ENCODE results near the gene NECAP2.
"Not testable (repeated sequence)": the region's sequence is repeated elsewhere in the genome, so short reads cannot be mapped to it uniquely, and the experiment has no call there.

Gene NECAP2

DNA sequence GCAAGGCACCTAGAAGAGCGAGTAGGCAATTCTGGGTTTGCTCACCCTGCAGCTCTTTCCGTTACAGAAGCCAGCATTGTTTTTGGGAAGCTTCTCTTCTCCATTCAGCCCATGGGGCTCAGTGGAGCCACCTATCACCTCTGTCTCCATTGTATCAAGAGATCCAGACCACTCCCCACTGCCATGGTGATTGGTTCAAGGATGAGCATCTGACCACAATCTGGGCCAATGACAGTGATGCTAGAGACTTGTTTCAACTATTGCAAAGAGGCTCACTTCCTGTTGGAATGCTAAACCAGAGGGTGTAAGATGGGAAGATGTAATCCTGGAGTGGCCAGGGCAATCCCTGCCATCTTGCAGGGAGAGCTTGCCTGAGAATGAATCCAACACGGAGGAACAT, 9.9 kb upstream of the NECAP2 start:
- DNase-seq (ENCODE audit: low read depth) = no peak

- DNase-seq (ENCODE audit: low read depth) = no peak
Observed at GRCh38 chr1:16433030-16433429, 7.5 kb upstream of the NECAP2 start.

- DNase-seq (ENCODE audit: low read depth) = no peak
Observed at GRCh38 chr1:16434007-16434406, 6.5 kb upstream of the NECAP2 start.

- no peak for DNase-seq (ENCODE audit: low read depth)
Observed at GRCh38 chr1:16434501-16434900, 6.0 kb upstream of the NECAP2 start.

DNA sequence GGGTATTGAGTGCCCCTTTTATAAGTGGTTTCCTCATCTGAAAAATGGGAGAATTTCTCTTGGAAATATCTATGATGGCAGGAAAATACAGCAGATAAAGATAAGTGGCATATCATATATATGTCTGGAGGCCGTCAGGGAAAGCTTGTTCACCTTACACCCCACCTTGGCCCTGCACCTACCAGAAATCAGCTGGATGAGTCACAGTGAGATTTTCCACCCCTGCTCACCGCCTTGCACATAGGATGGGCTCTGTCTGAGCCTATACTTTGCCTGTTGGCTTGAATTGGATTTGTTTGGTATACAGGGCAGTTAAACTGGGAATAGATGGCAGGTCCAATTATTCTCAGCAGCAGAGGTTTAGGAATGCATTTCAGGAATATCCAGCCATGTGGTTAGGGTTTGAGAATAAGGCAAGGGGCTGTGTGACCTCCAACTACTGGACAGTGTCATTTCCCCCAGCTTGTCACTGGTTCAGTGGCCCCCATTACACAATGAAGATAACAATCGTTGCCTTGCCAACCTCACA, 3.5 kb upstream of the NECAP2 start, which contains the start of gene SPATA21:
Gene SPATA21, minus strand, starts transcription at position 479 of the 529 bp plus-strand sequence. CDS start 6,053 bp downstream, outside the sequence.
- no peak for DNase-seq (ENCODE audit: low read depth)

DNA sequence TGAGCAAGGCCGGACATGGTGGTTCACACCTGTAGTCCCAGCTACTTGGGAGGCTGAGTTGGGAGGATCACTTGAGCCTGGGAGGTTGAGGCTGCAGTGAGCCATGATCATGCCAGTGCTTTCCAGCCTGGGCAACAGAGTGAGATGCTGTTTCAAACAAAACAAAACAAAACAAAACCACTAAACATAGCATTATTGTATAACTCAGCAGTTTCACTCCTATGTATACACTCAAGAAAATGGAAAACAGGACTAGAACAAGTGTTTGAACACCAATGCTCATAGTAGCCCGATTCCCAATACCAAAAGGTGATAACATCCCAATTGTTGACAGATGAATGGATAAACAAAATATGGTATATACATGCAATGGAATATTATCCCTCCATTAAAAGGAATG, 2.0 kb upstream of the NECAP2 start:
- DNase-seq (ENCODE audit: low read depth) = no peak

DNA sequence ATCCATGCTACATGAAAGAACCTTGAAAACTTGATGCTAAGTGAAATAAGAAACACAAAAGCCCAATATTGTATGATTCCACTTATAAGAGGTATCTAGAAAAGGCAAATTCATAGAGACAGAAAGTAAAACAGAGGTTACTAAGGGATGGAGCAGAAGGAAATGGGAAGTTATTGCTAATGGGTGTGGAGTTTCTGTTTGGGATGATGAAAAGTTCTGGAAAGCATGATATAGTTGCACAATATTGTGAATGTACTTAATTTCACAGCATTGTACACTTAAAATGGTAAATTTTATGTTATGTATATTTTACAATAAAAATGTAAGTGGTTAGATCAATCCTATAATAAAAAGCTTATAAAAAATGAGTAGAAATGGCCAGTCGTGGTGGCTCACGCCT, 1.6 kb upstream of the NECAP2 start:
- no peak for DNase-seq (ENCODE audit: low read depth)

GRCh38 chr1:16440131-16440469, 424 bp upstream of the NECAP2 start:
- no peak for DNase-seq (ENCODE audit: low read depth)

GRCh38 chr1:16441282-16441665, 750 bp downstream of the NECAP2 start:
- no peak for DNase-seq (ENCODE audit: low read depth)

GRCh38 chr1:16442265-16442664, 1.7 kb downstream of the NECAP2 start:
- DNase-seq (ENCODE audit: low read depth) = no peak

DNA sequence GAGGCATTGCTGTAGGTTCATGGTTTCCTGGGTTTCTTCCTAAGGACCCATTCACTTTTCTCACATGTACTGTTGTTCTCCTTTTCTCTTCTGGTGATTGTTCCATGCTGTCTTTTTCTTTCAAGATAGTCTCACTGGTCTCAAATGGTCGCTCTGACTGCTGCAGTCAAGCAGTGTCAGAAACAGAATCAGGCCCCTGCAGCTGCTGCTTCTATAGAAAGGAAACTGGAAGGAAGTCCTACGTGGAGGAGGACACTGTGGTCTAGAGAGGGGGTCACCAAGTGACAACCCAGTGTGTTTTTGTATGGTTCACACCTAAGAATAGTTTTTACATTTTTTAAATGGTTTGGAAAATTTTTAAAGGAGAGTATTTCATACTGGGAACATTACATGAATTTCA, 2.4 kb downstream of the NECAP2 start:
- DNase-seq (ENCODE audit: low read depth) = no peak

- no peak for DNase-seq (ENCODE audit: low read depth)
Observed at GRCh38 chr1:16443975-16444770, 3.6 kb downstream of the NECAP2 start.

GRCh38 chr1:16445052-16445451, 4.5 kb downstream of the NECAP2 start:
- DNase-seq (ENCODE audit: low read depth) = no peak

GRCh38 chr1:16446116-16446515, 5.6 kb downstream of the NECAP2 start:
- DNase-seq (ENCODE audit: low read depth) = no peak

- DNase-seq (ENCODE audit: low read depth) = no peak
Observed at GRCh38 chr1:16447641-16448040, 7.1 kb downstream of the NECAP2 start.

- no peak for DNase-seq (ENCODE audit: low read depth)
Observed at GRCh38 chr1:16449065-16449464, 8.5 kb downstream of the NECAP2 start.

DNA sequence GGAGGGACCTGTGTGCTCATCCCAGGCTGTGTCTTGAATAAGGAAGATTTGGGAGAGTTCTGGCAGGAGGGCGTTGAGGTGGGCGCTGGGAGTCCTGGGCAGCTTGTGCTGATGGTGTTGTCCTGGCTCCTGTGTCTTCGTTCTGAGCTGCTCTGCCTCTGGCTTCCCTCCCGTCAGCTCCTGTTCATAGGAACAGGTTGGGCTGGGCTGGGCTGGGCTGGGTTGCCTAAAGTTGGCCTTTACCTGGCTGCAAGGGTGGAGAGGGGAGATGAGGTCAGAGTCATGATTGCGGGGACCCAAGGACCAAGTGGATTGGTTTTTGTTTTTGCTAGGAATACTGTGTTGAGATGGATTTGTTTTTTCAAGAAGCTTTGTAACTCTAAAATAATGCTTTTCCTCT, 9.1 kb downstream of the NECAP2 start:
- no peak for DNase-seq (ENCODE audit: low read depth)

GRCh38 chr1:16450863-16451481, 10.4 kb downstream of the NECAP2 start:
- no peak for DNase-seq (ENCODE audit: low read depth)

GRCh38 chr1:16451841-16452528, 11.5 kb downstream of the NECAP2 start:
- DNase-seq (ENCODE audit: low read depth) = no peak

DNA sequence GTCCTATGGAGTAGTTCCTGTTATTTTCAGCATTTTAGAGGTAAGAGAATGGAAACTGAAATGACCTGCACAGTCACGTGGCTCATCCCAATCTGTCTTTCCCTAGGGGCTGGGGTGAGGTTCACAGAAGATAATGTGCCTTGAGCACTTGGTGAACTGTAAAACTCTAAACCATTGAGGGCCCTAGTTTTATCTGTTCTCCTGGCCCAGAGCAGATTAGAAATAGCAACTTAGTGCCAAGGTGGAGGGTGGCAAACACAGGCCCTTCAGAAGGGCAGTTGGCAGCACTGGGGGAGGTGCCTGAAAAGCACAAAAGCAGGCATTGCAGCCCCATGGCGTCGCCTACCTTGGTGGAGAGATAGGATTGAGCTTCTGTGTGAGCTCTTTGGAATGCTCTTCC, 14.4 kb downstream of the NECAP2 start:
- DNase-seq (ENCODE audit: low read depth) = not testable (repeated sequence)

GRCh38 chr1:16456151-16456550, 15.6 kb downstream of the NECAP2 start:
- not testable (repeated sequence) for DNase-seq (ENCODE audit: low read depth)

- no peak for DNase-seq (ENCODE audit: low read depth)
Observed at GRCh38 chr1:16458831-16459230, 18.3 kb downstream of the NECAP2 start.

GRCh38 chr1:16459352-16459925, 18.9 kb downstream of the NECAP2 start:
- DNase-seq (ENCODE audit: low read depth) = no peak

Measured in fibroblast of gingiva (primary cell).